HEK293T (cell line): ENCODE measurements around the gene TSN.

ENCODE experiments used
- ELF4 ChIP-seq: fragments of 450-650 bp; IDR thresholded peaks from 2 replicates; pipeline ENCODE4 v1.6.1; 2017; ENCODE audit warnings: antibody characterized with exemption
- SP1 ChIP-seq: fragments of 450-650 bp; IDR thresholded peaks from 2 replicates; pipeline ENCODE4 v1.6.1; 2017

DNA sequence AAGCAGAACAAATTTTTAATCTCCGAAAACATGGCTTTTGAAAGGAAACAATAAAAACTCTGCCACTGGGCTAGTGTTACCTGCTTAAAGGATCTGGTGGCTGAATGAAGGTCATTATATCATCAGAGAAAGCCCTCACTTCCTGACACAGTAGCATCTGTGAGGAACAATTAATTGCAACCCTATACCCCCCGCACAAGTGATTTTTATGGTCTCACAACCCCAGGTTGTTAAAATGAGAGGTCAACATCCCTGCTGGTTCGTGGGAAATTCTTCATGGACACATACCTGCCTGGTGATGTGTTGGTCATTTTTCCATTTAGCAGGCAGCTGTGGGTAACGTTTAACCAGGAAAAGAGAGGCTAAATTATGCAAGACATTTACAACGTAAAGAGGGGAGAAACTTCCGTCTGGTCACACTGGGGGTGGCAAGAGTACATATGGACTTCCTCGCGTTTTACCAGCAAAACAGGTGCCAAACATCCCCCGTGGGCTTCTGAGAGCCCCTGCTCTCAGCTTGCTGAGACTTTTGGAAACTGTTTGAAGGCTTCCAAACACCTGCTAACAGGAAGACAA is 48.0 kb upstream of the TSN start:
- TF ChIP-seq SP1: no peak
- no peak for TF ChIP-seq ELF4
